WERI-Rb-1 (cell line): ENCODE results near the gene ZFYVE27.

ENCODE experiments used
- DNase-seq: peaks from one replicate; pipeline ENCODE4 v3.0.0-alpha.2; 2020
- H3K27ac ChIP-seq: fragments of 250-450 bp; sonication (Bioruptor Pico); 2 replicates; pipeline ENCODE4 v1.5.1; 2020; ENCODE audit warnings: mild to moderate bottlenecking, moderate library complexity
- H3K27me3 ChIP-seq: fragments of 250-450 bp; sonication (Bioruptor Pico); 2 replicates; pipeline ENCODE4 v1.5.1; 2021; ENCODE audit warnings: mild to moderate bottlenecking, low read depth, moderate library complexity; ENCODE audit not compliant: insufficient read depth, severe bottlenecking
- H3K36me3 ChIP-seq: fragments of 250-450 bp; sonication (Bioruptor Pico); 2 replicates; pipeline ENCODE4 v1.5.1; 2020; ENCODE audit warnings: mild to moderate bottlenecking, moderate library complexity
- H3K4me3 ChIP-seq: 2 replicates; pipeline ENCODE4 v1.5.1; 2011; ENCODE audit warnings: low read depth, mild to moderate bottlenecking, control low read depth, low read length
- H3K9me3 ChIP-seq: fragments of 250-450 bp; sonication (Bioruptor Pico); 2 replicates; pipeline ENCODE4 v1.5.1; 2021; ENCODE audit warnings: mild to moderate bottlenecking, moderate library complexity; ENCODE audit not compliant: severe bottlenecking
- TF ChIP-seq, protein P1 (sequence below): IDR thresholded peaks from 2 replicates; pipeline ENCODE4 v1.5.1; 2011; ENCODE audit warnings: low read depth, mild to moderate bottlenecking, control low read depth, inconsistent platforms, low read length

Gene ZFYVE27

DNA sequence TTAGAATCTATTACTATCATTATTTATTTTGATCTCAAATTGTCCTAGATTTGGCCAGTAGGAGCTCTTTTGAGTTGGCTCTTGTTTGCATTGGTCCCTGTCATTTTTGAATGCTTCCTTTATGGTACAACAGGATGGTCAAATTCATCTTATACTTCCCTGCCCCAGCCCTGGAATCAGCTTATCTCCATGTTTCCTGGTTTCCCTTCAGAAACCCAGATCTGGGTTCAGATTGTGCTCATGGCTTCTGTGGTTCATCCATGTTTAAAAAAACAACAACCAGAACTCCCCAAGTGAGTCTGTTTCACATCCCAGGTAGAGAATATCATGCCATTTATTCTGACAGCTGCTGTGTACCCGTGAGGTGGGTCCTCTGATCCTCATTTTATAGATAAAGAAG is 10.6 kb downstream of the ZFYVE27 start:
- no peak overlapping the region for H3K4me3 ChIP-seq
- H3K27ac ChIP-seq, result no peak overlapping the region
- TF ChIP-seq, protein P1, sequence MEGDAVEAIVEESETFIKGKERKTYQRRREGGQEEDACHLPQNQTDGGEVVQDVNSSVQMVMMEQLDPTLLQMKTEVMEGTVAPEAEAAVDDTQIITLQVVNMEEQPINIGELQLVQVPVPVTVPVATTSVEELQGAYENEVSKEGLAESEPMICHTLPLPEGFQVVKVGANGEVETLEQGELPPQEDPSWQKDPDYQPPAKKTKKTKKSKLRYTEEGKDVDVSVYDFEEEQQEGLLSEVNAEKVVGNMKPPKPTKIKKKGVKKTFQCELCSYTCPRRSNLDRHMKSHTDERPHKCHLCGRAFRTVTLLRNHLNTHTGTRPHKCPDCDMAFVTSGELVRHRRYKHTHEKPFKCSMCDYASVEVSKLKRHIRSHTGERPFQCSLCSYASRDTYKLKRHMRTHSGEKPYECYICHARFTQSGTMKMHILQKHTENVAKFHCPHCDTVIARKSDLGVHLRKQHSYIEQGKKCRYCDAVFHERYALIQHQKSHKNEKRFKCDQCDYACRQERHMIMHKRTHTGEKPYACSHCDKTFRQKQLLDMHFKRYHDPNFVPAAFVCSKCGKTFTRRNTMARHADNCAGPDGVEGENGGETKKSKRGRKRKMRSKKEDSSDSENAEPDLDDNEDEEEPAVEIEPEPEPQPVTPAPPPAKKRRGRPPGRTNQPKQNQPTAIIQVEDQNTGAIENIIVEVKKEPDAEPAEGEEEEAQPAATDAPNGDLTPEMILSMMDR, result no peak
- H3K9me3 ChIP-seq, result no peaks in the 10 kb centered on the region
- no peaks in the 10 kb centered on the region for H3K27me3 ChIP-seq
- no peak for DNase-seq
- H3K36me3 ChIP-seq, result peaks cover 75% of the 10 kb centered on the region

DNA sequence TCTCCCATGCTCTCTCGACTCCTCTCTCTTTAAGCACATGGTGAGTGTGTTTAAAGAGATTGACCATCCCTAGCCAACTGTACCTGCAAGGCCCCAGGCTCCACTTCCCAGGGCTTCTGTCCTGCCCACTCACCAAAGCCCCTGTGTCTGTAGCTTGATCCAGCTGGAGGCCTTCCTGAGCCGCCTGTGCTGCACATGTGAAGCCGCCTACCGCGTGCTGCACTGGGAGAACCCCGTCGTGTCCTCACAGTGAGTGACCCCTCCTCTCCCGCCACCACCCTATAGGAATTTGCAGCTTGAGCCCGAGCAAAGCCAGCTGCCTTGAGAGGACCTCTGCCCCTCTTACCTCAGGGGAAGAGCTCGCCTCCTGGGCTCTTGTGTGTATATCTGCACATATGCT is 11.2 kb downstream of the ZFYVE27 start:
- Histone ChIP-seq H3K9me3 (no peaks in the 10 kb centered on the region), H3K27ac (no peak overlapping the region), H3K36me3 (peaks cover 79% of the 10 kb centered on the region), H3K27me3 (no peaks in the 10 kb centered on the region), H3K4me3 (no peak overlapping the region)
- TF ChIP-seq, protein P1, result no peak
- no peak for DNase-seq

DNA sequence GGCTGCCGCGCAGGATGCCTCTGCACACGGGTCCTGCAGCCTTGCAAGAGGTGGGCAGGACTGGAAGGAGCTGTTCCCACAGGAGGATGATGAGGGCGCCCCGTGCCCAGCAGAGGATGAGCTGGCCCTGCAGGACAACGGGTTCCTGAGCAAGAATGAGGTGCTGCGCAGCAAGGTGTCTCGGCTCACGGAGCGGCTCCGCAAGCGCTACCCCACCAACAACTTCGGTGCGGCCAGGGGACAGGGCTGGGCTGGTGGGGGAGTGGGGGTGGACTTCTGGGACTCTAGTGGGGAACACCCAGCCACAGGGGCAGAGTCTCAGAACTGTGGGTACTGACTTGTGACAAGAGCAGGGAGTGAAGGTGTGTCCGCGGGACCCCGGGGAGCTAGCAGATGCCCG is 16.0 kb downstream of the ZFYVE27 start:
- Histone ChIP-seq H3K4me3 (no peak overlapping the region), H3K36me3 (peaks cover 86% of the 10 kb centered on the region), H3K9me3 (no peaks in the 10 kb centered on the region), H3K27ac (no peak overlapping the region), H3K27me3 (no peaks in the 10 kb centered on the region)
- TF ChIP-seq, protein P1, result no peak
- DNase-seq, result no peak

DNA sequence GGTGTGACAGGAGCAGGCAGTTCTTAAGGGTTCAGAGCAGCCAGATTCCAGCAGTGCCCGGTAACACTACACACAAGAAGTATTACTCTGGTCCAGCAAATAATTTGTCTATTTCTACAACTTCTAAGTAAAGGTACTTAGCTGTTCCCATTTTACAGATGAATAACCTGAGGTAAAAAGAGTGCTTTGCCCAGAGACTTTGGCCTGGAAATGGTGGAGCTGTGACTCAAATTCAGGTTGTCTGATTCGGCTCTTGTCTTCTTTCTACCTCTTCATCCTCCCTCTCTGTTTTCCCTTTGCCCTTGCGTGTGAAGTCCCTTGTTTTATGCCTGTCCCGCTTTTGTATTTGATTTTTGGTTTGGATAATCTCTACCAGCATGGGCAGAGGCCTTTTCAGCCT is 17.8 kb downstream of the ZFYVE27 start:
- H3K9me3 ChIP-seq, result no peaks in the 10 kb centered on the region
- H3K36me3 ChIP-seq, result peaks cover 76% of the 10 kb centered on the region
- DNase-seq, result no peak
- H3K27me3 ChIP-seq, result no peaks in the 10 kb centered on the region
- H3K27ac ChIP-seq, result no peak overlapping the region
- TF ChIP-seq, protein P1, result no peak
- H3K4me3 ChIP-seq, result no peak overlapping the region

DNA sequence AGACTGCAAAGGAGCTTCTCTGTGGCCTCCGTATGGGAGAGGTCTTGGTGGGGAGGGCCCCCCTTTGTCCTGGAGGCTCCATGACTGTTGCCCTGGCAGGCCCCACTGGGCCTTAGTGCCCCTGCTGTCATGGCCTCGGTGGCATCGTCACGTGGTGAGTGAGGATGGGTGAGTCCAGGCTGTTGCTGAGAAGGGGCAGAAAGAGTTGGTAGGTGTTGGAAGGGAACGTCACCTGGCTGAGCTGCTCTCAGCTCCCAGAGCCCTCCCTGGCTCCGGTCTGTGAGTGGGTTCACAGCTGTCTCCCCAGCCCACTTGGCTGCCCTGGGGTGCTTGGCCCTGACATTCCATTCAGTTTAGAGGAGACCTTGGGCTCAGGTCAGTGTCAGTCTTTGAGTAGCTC is 18.8 kb downstream of the ZFYVE27 start:
- Histone ChIP-seq H3K9me3 (no peaks in the 10 kb centered on the region), H3K27ac (no peak overlapping the region), H3K4me3 (no peak overlapping the region), H3K27me3 (no peaks in the 10 kb centered on the region), H3K36me3 (peaks cover 76% of the 10 kb centered on the region)
- no peak for DNase-seq
- TF ChIP-seq, protein P1, result no peak

DNA sequence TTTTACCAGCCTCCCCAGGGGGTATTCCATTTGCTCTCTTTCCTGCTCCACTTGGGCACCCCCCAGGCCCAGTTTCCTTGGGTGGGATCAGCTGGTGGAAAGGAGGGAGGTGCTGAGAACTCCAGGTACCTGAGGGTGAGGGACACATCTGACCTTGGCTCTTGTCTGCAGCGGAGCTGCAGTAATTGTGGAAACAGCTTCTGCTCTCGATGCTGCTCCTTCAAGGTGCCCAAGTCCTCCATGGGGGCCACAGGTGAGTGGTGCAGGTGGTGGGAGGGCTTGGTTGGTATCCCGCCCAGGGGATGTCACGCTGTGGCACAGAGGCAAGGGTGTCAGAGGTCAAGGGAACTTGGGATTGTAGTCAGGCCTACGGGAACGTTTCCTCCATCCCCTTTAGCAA is 20.5 kb downstream of the ZFYVE27 start:
- Histone ChIP-seq H3K9me3 (no peaks in the 10 kb centered on the region), H3K36me3 (peaks cover 66% of the 10 kb centered on the region), H3K4me3 (no peak overlapping the region), H3K27me3 (no peaks in the 10 kb centered on the region), H3K27ac (no peak overlapping the region)
- DNase-seq, result no peak
- TF ChIP-seq, protein P1, result no peak
